Measurements from ENCODE around the gene LMCD1. TPM values are rescaled to one million over a fixed set of nuclear protein-coding genes. Genes with fewer than 3 reads are reported as not detected.

Gene LMCD1
- total and polyA plus RNA-seq, 2 experiments from 2014 or later: 21.8 to 35.3 TPM

DNA sequence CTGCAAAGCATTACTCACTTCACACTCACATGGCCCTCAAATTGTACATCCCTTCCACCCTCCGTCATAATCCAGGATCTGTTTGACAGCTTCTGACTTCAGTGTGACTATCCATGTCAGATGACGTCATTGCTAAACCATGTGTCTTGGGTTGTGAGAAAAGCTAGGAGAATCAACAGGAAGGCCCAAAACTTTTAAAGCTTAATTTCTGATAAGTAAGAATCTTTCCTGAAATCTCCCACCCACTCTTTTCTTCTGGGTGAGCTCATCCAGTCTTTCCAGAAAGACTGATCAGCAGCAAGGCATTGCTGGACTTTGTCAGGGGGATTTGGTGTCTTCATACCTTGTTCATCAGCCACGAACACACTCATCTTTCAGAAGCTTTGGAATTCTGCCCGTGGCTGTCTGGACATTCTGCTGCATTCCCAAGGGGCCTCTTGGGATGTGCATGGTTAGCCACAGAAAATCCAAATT is 11.5 kb upstream of the LMCD1 start:
- Mint-ChIP-seq H3K27me3 (ENCODE audit: insufficient read depth, low read depth, poor library complexity) (peaks cover 4% of the 10 kb centered on the region), H3K9me3 (no peaks in the 10 kb centered on the region; the same call in 2 of the 3 replicates), H3K4me3 (no peak overlapping the region), H3K36me3 (ENCODE audit: low read depth) (no peaks in the 10 kb centered on the region), H3K4me1 (peaks cover 23% of the 10 kb centered on the region), H3K27ac (no peak overlapping the region)
- no peak for TF ChIP-seq CREB1 (CRISPR knock-in tag; IDR thresholded peaks at IDR 0.05; ENCODE audit: low read depth)
- no peak for TF ChIP-seq NANOG (IDR thresholded peaks at IDR 0.05; ENCODE audit: borderline replicate concordance)
- no peak for TF ChIP-seq POLR2AphosphoS5 (IDR thresholded peaks at IDR 0.05; ENCODE audit: low read depth)
- TF ChIP-seq, protein P1, sequence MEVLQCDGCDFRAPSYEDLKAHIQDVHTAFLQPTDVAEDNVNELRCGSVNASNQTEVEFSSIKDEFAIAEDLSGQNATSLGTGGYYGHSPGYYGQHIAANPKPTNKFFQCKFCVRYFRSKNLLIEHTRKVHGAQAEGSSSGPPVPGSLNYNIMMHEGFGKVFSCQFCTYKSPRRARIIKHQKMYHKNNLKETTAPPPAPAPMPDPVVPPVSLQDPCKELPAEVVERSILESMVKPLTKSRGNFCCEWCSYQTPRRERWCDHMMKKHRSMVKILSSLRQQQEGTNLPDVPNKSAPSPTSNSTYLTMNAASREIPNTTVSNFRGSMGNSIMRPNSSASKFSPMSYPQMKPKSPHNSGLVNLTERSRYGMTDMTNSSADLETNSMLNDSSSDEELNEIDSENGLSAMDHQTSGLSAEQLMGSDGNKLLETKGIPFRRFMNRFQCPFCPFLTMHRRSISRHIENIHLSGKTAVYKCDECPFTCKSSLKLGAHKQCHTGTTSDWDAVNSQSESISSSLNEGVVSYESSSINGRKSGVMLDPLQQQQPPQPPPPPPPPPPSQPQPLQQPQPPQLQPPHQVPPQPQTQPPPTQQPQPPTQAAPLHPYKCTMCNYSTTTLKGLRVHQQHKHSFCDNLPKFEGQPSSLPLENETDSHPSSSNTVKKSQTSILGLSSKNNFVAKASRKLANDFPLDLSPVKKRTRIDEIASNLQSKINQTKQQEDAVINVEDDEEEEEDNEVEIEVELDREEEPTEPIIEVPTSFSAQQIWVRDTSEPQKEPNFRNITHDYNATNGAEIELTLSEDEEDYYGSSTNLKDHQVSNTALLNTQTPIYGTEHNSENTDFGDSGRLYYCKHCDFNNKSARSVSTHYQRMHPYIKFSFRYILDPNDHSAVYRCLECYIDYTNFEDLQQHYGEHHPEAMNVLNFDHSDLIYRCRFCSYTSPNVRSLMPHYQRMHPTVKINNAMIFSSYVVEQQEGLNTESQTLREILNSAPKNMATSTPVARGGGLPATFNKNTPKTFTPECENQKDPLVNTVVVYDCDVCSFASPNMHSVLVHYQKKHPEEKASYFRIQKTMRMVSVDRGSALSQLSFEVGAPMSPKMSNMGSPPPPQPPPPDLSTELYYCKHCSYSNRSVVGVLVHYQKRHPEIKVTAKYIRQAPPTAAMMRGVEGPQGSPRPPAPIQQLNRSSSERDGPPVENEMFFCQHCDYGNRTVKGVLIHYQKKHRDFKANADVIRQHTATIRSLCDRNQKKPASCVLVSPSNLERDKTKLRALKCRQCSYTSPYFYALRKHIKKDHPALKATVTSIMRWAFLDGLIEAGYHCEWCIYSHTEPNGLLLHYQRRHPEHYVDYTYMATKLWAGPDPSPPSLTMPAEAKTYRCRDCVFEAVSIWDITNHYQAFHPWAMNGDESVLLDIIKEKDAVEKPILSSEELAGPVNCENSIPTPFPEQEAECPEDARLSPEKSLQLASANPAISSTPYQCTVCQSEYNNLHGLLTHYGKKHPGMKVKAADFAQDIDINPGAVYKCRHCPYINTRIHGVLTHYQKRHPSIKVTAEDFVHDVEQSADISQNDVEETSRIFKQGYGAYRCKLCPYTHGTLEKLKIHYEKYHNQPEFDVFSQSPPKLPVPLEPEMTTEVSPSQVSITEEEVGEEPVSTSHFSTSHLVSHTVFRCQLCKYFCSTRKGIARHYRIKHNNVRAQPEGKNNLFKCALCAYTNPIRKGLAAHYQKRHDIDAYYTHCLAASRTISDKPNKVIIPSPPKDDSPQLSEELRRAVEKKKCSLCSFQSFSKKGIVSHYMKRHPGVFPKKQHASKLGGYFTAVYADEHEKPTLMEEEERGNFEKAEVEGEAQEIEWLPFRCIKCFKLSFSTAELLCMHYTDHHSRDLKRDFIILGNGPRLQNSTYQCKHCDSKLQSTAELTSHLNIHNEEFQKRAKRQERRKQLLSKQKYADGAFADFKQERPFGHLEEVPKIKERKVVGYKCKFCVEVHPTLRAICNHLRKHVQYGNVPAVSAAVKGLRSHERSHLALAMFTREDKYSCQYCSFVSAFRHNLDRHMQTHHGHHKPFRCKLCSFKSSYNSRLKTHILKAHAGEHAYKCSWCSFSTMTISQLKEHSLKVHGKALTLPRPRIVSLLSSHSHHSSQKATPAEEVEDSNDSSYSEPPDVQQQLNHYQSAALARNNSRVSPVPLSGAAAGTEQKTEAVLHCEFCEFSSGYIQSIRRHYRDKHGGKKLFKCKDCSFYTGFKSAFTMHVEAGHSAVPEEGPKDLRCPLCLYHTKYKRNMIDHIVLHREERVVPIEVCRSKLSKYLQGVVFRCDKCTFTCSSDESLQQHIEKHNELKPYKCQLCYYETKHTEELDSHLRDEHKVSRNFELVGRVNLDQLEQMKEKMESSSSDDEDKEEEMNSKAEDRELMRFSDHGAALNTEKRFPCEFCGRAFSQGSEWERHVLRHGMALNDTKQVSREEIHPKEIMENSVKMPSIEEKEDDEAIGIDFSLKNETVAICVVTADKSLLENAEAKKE (CRISPR knock-in tag; IDR thresholded peaks at IDR 0.05): no peak
- TF ChIP-seq EZH2 (IDR thresholded peaks at IDR 0.05; ENCODE audit: low read depth, unreplicated experiment): no peak
- no peak for TF ChIP-seq ZNF331 (CRISPR knock-in tag; IDR thresholded peaks at IDR 0.05; ENCODE audit: low read depth)
- TF ChIP-seq, protein P2, sequence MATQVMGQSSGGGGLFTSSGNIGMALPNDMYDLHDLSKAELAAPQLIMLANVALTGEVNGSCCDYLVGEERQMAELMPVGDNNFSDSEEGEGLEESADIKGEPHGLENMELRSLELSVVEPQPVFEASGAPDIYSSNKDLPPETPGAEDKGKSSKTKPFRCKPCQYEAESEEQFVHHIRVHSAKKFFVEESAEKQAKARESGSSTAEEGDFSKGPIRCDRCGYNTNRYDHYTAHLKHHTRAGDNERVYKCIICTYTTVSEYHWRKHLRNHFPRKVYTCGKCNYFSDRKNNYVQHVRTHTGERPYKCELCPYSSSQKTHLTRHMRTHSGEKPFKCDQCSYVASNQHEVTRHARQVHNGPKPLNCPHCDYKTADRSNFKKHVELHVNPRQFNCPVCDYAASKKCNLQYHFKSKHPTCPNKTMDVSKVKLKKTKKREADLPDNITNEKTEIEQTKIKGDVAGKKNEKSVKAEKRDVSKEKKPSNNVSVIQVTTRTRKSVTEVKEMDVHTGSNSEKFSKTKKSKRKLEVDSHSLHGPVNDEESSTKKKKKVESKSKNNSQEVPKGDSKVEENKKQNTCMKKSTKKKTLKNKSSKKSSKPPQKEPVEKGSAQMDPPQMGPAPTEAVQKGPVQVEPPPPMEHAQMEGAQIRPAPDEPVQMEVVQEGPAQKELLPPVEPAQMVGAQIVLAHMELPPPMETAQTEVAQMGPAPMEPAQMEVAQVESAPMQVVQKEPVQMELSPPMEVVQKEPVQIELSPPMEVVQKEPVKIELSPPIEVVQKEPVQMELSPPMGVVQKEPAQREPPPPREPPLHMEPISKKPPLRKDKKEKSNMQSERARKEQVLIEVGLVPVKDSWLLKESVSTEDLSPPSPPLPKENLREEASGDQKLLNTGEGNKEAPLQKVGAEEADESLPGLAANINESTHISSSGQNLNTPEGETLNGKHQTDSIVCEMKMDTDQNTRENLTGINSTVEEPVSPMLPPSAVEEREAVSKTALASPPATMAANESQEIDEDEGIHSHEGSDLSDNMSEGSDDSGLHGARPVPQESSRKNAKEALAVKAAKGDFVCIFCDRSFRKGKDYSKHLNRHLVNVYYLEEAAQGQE (IDR thresholded peaks at IDR 0.05; ENCODE audit: unreplicated experiment): no peak
- TF ChIP-seq, protein P3, sequence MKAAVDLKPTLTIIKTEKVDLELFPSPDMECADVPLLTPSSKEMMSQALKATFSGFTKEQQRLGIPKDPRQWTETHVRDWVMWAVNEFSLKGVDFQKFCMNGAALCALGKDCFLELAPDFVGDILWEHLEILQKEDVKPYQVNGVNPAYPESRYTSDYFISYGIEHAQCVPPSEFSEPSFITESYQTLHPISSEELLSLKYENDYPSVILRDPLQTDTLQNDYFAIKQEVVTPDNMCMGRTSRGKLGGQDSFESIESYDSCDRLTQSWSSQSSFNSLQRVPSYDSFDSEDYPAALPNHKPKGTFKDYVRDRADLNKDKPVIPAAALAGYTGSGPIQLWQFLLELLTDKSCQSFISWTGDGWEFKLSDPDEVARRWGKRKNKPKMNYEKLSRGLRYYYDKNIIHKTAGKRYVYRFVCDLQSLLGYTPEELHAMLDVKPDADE (IDR thresholded peaks at IDR 0.05): no peak
- no peak for TF ChIP-seq ZNF114 (CRISPR knock-in tag; IDR thresholded peaks at IDR 0.05)
- no peak for TF ChIP-seq JUNB (IDR thresholded peaks at IDR 0.05; ENCODE audit: unreplicated experiment)
- TF ChIP-seq, protein P4, sequence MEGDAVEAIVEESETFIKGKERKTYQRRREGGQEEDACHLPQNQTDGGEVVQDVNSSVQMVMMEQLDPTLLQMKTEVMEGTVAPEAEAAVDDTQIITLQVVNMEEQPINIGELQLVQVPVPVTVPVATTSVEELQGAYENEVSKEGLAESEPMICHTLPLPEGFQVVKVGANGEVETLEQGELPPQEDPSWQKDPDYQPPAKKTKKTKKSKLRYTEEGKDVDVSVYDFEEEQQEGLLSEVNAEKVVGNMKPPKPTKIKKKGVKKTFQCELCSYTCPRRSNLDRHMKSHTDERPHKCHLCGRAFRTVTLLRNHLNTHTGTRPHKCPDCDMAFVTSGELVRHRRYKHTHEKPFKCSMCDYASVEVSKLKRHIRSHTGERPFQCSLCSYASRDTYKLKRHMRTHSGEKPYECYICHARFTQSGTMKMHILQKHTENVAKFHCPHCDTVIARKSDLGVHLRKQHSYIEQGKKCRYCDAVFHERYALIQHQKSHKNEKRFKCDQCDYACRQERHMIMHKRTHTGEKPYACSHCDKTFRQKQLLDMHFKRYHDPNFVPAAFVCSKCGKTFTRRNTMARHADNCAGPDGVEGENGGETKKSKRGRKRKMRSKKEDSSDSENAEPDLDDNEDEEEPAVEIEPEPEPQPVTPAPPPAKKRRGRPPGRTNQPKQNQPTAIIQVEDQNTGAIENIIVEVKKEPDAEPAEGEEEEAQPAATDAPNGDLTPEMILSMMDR (conservative IDR thresholded peaks at IDR 0.05; ENCODE audit: low read depth in 2 of 2): no peak
- TF ChIP-seq EZH2phosphoT487 (IDR thresholded peaks at IDR 0.05; ENCODE audit: unreplicated experiment): no peak
- no peak for DNase-seq (ENCODE audit: low spot score)
- Histone ChIP-seq H3K4me1 (ENCODE audit: insufficient read depth) (peaks cover 16% of the 10 kb centered on the region), H3K36me3 (ENCODE audit: insufficient read depth) (no peaks in the 10 kb centered on the region; the same call in 1 of the 2 replicates), H3K9me2 (ENCODE audit: insufficient read depth) (peaks cover 5% of the 10 kb centered on the region; the same call in 1 of the 2 replicates), H3K4me3 (no peak overlapping the region), H3K79me2 (replicated peaks; ENCODE audit: insufficient read depth) (no peaks in the 10 kb centered on the region), H3F3A (replicated peaks; ENCODE audit: low read depth) (no peaks in the 10 kb centered on the region), H3K4me2 (no peak overlapping the region), H4K20me1 (replicated peaks; ENCODE audit: insufficient read depth) (no peaks in the 10 kb centered on the region), H2AFZ (no peak overlapping the region), H3K27me3 (ENCODE audit: insufficient read depth) (no peaks in the 10 kb centered on the region), H3K27ac (ENCODE audit: low read depth) (no peak overlapping the region)
- ATAC-seq: no peak

Measured in GM23338 (cell line).